ENCODE results near the gene ILRUN.

GRCh38 chr6:34665019-34665418 is 31.5 kb downstream of the ILRUN start:
- no peak for TF ChIP-seq CTCF (IDR thresholded peaks at IDR 0.05)
- TF ChIP-seq POLR2A (IDR thresholded peaks at IDR 0.05), result no peak

Measured in adrenal gland (tissue), 5 donors.